Hepatocyte (in vitro differentiated cells): ENCODE measurements around the gene GORASP2.

Experiments used
- CTCF ChIP-seq: fragments of 200-600 bp; sonication (generic); IDR thresholded peaks from 2 replicates; pipeline ENCODE4 v1.5.1; 2016; ENCODE audit warnings: antibody characterized with exemption, mild to moderate bottlenecking; ENCODE audit not compliant: poor library complexity
- EZH2 ChIP-seq: fragments of 200-600 bp; sonication (generic); IDR thresholded peaks from 2 replicates; pipeline ENCODE4 v1.6.1; 2016; ENCODE audit warnings: antibody characterized with exemption, mild to moderate bottlenecking, borderline replicate concordance

GRCh38 chr2:170882758-170883157 is 46.3 kb upstream of the GORASP2 start:
- TF ChIP-seq CTCF (no peak), EZH2 (no peak)
